A549 (cell line): Measurements from ENCODE around the gene ACTRT2.

Source experiments
- EP300 ChIP-seq, 2 experiments: fragments of >200 bp; sonication (Bioruptor Twin); formaldehyde crosslinking; IDR thresholded peaks; 2 replicates in 1 of 2; 3 replicates in 1 of 2; pipeline ENCODE4 v1.6.1; 2016 to 2017
- HDAC2 ChIP-seq: fragments of 200-600 bp; sonication (generic); IDR thresholded peaks from 2 replicates; pipeline ENCODE4 v1.6.1; 2016
- JUNB ChIP-seq: fragments of >200 bp; sonication (Bioruptor Twin); formaldehyde crosslinking; IDR thresholded peaks from 2 replicates; pipeline ENCODE4 v1.6.1; 2016
- MYC ChIP-seq: IDR thresholded peaks from 2 replicates; pipeline ENCODE4 v1.6.1; 2012; ENCODE audit warnings: mild to moderate bottlenecking, inconsistent platforms, low read length, improper control_type of control experiment, borderline replicate concordance
- POLR2A ChIP-seq: IDR thresholded peaks from 2 replicates; pipeline ENCODE4 v1.6.1; 2012; ENCODE audit warnings: mild to moderate bottlenecking, low read length
- POLR2AphosphoS2 ChIP-seq: conservative IDR thresholded peaks from 2 replicates; pipeline ENCODE4 v1.6.1; 2012; ENCODE audit warnings: low read length, improper control_type of control experiment, inconsistent platforms
- RAD21 ChIP-seq, 2 experiments: fragments of >200 bp in 1 of 2; sonication (Bioruptor Twin) in 1 of 2; formaldehyde crosslinking in 1 of 2; IDR thresholded peaks in 1 of 2; conservative IDR thresholded peaks in 1 of 2; 2 replicates in 1 of 2; 3 replicates in 1 of 2; pipeline ENCODE4 v1.6.1; 2012 to 2018; ENCODE audit warnings: inconsistent platforms in 1 of 2
- TP53 ChIP-seq: fragments of 250-450 bp; sonication (Bioruptor Pico); IDR thresholded peaks from 2 replicates; pipeline ENCODE4 v1.5.0; 2021; ENCODE audit warnings: mild to moderate bottlenecking, moderate library complexity
- ZFP36 ChIP-seq: fragments of 450-650 bp; IDR thresholded peaks from 2 replicates; pipeline ENCODE4 v1.6.1; 2014; ENCODE audit warnings: borderline replicate concordance; ENCODE audit not compliant: partially characterized antibody
- TF ChIP-seq, protein P1 (sequence below): fragments of >200 bp; sonication (Bioruptor Twin); formaldehyde crosslinking; IDR thresholded peaks from 3 replicates; pipeline ENCODE4 v1.5.1; 2016
- TF ChIP-seq, protein P2 (sequence below): IDR thresholded peaks from 2 replicates; pipeline ENCODE4 v1.6.1; 2012
- TF ChIP-seq, protein P3 (sequence below): fragments of 200-600 bp; sonication (generic); IDR thresholded peaks from 2 replicates; pipeline ENCODE4 v1.6.1; 2016; ENCODE audit warnings: antibody characterized with exemption, mild to moderate bottlenecking, moderate library complexity
- TF ChIP-seq, protein P4 (sequence below): fragments of 250-450 bp; sonication (Bioruptor Pico); IDR thresholded peaks from 2 replicates; pipeline ENCODE4 v1.5.0; 2021; ENCODE audit warnings: mild to moderate bottlenecking, moderate library complexity, borderline replicate concordance
- TF ChIP-seq, protein P5 (sequence below): fragments of 450-650 bp; IDR thresholded peaks from 2 replicates; pipeline ENCODE4 v1.6.1; 2014; ENCODE audit warnings: antibody characterized with exemption

DNA sequence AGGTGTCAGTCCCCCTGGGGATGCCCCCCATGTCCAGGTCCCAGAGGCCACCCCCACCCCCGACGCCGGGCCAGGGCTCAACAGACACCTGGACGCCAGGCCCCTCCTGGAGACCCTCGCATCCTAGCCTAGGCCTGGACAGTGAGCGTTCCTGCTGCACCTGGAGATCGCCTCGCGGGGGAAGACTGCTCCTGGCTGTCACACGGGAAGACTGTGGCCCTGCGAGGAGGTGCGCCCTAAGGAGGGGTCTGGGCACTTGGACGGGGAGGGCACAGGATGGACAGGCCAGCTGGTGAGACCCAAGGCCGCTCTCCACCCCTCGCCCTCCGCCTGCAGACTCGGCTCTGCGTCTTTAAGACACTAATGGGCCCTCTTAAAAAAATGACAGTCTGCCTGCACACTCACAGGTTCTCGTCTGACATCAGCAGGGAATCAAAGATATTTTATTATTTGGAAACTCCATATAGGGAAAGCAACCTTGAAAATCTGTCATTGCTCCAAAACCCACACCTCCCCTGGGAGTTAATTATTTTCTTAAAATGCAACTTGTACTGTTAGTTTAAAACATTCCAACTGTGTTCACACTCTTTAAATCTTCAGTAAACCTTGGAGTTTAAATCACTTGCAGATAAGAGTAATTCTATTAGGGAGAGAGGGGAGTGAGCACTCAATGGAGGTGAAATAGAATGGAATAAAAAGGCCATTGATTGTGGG, 45.6 kb upstream of the ACTRT2 start:
- TF ChIP-seq, protein P1, sequence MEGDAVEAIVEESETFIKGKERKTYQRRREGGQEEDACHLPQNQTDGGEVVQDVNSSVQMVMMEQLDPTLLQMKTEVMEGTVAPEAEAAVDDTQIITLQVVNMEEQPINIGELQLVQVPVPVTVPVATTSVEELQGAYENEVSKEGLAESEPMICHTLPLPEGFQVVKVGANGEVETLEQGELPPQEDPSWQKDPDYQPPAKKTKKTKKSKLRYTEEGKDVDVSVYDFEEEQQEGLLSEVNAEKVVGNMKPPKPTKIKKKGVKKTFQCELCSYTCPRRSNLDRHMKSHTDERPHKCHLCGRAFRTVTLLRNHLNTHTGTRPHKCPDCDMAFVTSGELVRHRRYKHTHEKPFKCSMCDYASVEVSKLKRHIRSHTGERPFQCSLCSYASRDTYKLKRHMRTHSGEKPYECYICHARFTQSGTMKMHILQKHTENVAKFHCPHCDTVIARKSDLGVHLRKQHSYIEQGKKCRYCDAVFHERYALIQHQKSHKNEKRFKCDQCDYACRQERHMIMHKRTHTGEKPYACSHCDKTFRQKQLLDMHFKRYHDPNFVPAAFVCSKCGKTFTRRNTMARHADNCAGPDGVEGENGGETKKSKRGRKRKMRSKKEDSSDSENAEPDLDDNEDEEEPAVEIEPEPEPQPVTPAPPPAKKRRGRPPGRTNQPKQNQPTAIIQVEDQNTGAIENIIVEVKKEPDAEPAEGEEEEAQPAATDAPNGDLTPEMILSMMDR: no peak
- TF ChIP-seq, protein P2, sequence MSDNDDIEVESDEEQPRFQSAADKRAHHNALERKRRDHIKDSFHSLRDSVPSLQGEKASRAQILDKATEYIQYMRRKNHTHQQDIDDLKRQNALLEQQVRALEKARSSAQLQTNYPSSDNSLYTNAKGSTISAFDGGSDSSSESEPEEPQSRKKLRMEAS: no peak
- TF ChIP-seq POLR2A: no peak
- TF ChIP-seq MYC: no peak
- TF ChIP-seq, protein P3, sequence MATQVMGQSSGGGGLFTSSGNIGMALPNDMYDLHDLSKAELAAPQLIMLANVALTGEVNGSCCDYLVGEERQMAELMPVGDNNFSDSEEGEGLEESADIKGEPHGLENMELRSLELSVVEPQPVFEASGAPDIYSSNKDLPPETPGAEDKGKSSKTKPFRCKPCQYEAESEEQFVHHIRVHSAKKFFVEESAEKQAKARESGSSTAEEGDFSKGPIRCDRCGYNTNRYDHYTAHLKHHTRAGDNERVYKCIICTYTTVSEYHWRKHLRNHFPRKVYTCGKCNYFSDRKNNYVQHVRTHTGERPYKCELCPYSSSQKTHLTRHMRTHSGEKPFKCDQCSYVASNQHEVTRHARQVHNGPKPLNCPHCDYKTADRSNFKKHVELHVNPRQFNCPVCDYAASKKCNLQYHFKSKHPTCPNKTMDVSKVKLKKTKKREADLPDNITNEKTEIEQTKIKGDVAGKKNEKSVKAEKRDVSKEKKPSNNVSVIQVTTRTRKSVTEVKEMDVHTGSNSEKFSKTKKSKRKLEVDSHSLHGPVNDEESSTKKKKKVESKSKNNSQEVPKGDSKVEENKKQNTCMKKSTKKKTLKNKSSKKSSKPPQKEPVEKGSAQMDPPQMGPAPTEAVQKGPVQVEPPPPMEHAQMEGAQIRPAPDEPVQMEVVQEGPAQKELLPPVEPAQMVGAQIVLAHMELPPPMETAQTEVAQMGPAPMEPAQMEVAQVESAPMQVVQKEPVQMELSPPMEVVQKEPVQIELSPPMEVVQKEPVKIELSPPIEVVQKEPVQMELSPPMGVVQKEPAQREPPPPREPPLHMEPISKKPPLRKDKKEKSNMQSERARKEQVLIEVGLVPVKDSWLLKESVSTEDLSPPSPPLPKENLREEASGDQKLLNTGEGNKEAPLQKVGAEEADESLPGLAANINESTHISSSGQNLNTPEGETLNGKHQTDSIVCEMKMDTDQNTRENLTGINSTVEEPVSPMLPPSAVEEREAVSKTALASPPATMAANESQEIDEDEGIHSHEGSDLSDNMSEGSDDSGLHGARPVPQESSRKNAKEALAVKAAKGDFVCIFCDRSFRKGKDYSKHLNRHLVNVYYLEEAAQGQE: no peak
- no peak for TF ChIP-seq ZFP36
- no peak for TF ChIP-seq TP53 (CRISPR knock-in tag)
- no peak for TF ChIP-seq EP300 (IDR thresholded peaks at IDR 0.05)
- TF ChIP-seq, protein P4, sequence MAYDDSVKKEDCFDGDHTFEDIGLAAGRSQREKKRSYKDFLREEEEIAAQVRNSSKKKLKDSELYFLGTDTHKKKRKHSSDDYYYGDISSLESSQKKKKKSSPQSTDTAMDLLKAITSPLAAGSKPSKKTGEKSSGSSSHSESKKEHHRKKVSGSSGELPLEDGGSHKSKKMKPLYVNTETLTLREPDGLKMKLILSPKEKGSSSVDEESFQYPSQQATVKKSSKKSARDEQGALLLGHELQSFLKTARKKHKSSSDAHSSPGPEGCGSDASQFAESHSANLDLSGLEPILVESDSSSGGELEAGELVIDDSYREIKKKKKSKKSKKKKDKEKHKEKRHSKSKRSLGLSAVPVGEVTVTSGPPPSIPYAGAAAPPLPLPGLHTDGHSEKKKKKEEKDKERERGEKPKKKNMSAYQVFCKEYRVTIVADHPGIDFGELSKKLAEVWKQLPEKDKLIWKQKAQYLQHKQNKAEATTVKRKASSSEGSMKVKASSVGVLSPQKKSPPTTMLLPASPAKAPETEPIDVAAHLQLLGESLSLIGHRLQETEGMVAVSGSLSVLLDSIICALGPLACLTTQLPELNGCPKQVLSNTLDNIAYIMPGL (CRISPR knock-in tag): no peak
- TF ChIP-seq, protein P5, sequence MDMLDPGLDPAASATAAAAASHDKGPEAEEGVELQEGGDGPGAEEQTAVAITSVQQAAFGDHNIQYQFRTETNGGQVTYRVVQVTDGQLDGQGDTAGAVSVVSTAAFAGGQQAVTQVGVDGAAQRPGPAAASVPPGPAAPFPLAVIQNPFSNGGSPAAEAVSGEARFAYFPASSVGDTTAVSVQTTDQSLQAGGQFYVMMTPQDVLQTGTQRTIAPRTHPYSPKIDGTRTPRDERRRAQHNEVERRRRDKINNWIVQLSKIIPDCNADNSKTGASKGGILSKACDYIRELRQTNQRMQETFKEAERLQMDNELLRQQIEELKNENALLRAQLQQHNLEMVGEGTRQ: no peak
- no peak for TF ChIP-seq RAD21 (conservative IDR thresholded peaks at IDR 0.05 in 1 of 2, IDR thresholded peaks at IDR 0.05 in 1 of 2)
- TF ChIP-seq HDAC2: no peak
- TF ChIP-seq JUNB: no peak
- TF ChIP-seq POLR2AphosphoS2: no peak
